Loucy (cell line): ENCODE results near the gene ESR1.

Source experiments
- H2AFZ ChIP-seq: fragments of 200-600 bp; sonication (generic); 2 replicates; pipeline ENCODE4 v1.6.0; 2016; ENCODE audit warnings: antibody characterized with exemption, mild to moderate bottlenecking, low read length, moderate library complexity
- H3F3A ChIP-seq: fragments of 200-600 bp; 2 replicates; pipeline ENCODE4 v1.6.0; 2016; ENCODE audit warnings: antibody characterized with exemption, low read depth, mild to moderate bottlenecking
- H3K27me3 ChIP-seq: fragments of 200-600 bp; sonication (generic); 2 replicates; pipeline ENCODE4 v1.6.1; 2014; ENCODE audit warnings: low read length, mild to moderate bottlenecking; ENCODE audit not compliant: insufficient read depth, poor library complexity, severe bottlenecking
- H3K36me3 ChIP-seq: fragments of 200-600 bp; sonication (generic); 2 replicates; pipeline ENCODE4 v1.6.1; 2016; ENCODE audit warnings: low read length; ENCODE audit not compliant: insufficient read depth
- H3K4me1 ChIP-seq: fragments of 200-600 bp; sonication (generic); 2 replicates; pipeline ENCODE4 v1.5.1; 2014; ENCODE audit warnings: low read length, mild to moderate bottlenecking; ENCODE audit not compliant: insufficient read depth, poor library complexity, severe bottlenecking
- H3K4me2 ChIP-seq: fragments of 200-600 bp; sonication (generic); 2 replicates; pipeline ENCODE4 v1.6.0; 2014; ENCODE audit warnings: antibody characterized with exemption, low read length, low read depth, mild to moderate bottlenecking; ENCODE audit not compliant: poor library complexity, severe bottlenecking
- H3K4me3 ChIP-seq: fragments of 200-600 bp; sonication (generic); 2 replicates; pipeline ENCODE4 v1.5.1; 2014; ENCODE audit warnings: low read length, mild to moderate bottlenecking, mixed read lengths; ENCODE audit not compliant: poor library complexity, severe bottlenecking
- H3K79me2 ChIP-seq: fragments of 200-600 bp; sonication (generic); 2 replicates; pipeline ENCODE4 v1.6.1; 2014; ENCODE audit warnings: low read length; ENCODE audit not compliant: insufficient read depth
- H3K9ac ChIP-seq: fragments of 200-600 bp; sonication (generic); 2 replicates; pipeline ENCODE4 v1.6.0; 2014; ENCODE audit warnings: mild to moderate bottlenecking, low read depth, low read length, moderate library complexity; ENCODE audit not compliant: poor library complexity, severe bottlenecking
- H3K9me2 ChIP-seq: fragments of 200-600 bp; sonication (generic); replicated peaks from 2 replicates; pipeline ENCODE4 v1.6.1; 2016; ENCODE audit warnings: low read depth, low read length, mixed read lengths
- H3K9me3 ChIP-seq: fragments of 200-600 bp; sonication (generic); 2 replicates; pipeline ENCODE4 v1.6.1; 2014; ENCODE audit warnings: mild to moderate bottlenecking, antibody characterized with exemption, low read length, low read depth; ENCODE audit not compliant: insufficient read depth
- H4K20me1 ChIP-seq: fragments of 200-600 bp; sonication (generic); 2 replicates; pipeline ENCODE4 v1.6.0; 2014; ENCODE audit warnings: antibody characterized with exemption, low read length, mild to moderate bottlenecking; ENCODE audit not compliant: insufficient read depth, poor library complexity, severe bottlenecking
- CTCF ChIP-seq: fragments of 200-600 bp; sonication (generic); conservative IDR thresholded peaks from 2 replicates; pipeline ENCODE4 v1.5.1; 2014; ENCODE audit warnings: mild to moderate bottlenecking, antibody characterized with exemption, low read length
- EZH2phosphoT487 ChIP-seq: fragments of 200-600 bp; IDR thresholded peaks from 2 replicates; pipeline ENCODE4 v1.6.1; 2018; ENCODE audit warnings: antibody characterized with exemption, mild to moderate bottlenecking, moderate library complexity, borderline replicate concordance

The ESR1 gene

GRCh38 chr6:151870375-151870774, 62.9 kb downstream of the ESR1 start:
- H3K27me3 ChIP-seq: no peaks in the 10 kb centered on the region
- no peak for TF ChIP-seq EZH2phosphoT487
- TF ChIP-seq CTCF: no peak
- H3K9me2 ChIP-seq: no peaks in the 10 kb centered on the region
- no peak overlapping the region for H3K4me2 ChIP-seq
- H3F3A ChIP-seq: no peaks in the 10 kb centered on the region
- H3K36me3 ChIP-seq: no peaks in the 10 kb centered on the region
- peaks cover 6% of the 10 kb centered on the region for H3K4me1 ChIP-seq
- H3K9ac ChIP-seq: no peak overlapping the region
- no peak overlapping the region for H2AFZ ChIP-seq
- H3K79me2 ChIP-seq: no peaks in the 10 kb centered on the region
- no peaks in the 10 kb centered on the region for H4K20me1 ChIP-seq
- no peaks in the 10 kb centered on the region for H3K9me3 ChIP-seq
- no peak overlapping the region for H3K4me3 ChIP-seq

GRCh38 chr6:151875524-151875923, 68.0 kb downstream of the ESR1 start:
- no peaks in the 10 kb centered on the region for H3K79me2 ChIP-seq
- H3F3A ChIP-seq: no peaks in the 10 kb centered on the region
- TF ChIP-seq CTCF (no peak), EZH2phosphoT487 (no peak)

GRCh38 chr6:151876122-151876521, 68.6 kb downstream of the ESR1 start:
- Histone ChIP-seq H2AFZ (no peak overlapping the region), H3K9me3 (no peaks in the 10 kb centered on the region), H3K4me2 (no peak overlapping the region), H3K4me1 (no peaks in the 10 kb centered on the region), H3K27me3 (no peaks in the 10 kb centered on the region), H3K79me2 (no peaks in the 10 kb centered on the region), H3K36me3 (no peaks in the 10 kb centered on the region), H3F3A (no peaks in the 10 kb centered on the region), H4K20me1 (no peaks in the 10 kb centered on the region), H3K9ac (no peak overlapping the region), H3K9me2 (no peaks in the 10 kb centered on the region), H3K4me3 (no peak overlapping the region)
- TF ChIP-seq CTCF (no peak), EZH2phosphoT487 (no peak)

More at GRCh38 chr6:151875524-151875923, 68.0 kb downstream of the ESR1 start:
- no peaks in the 10 kb centered on the region for H4K20me1 ChIP-seq
- H3K36me3 ChIP-seq: no peaks in the 10 kb centered on the region
- H3K4me2 ChIP-seq: no peak overlapping the region
- no peaks in the 10 kb centered on the region for H3K9me3 ChIP-seq
- no peak overlapping the region for H3K4me3 ChIP-seq
- H3K9ac ChIP-seq: no peak overlapping the region
- H3K4me1 ChIP-seq: no peaks in the 10 kb centered on the region
- no peaks in the 10 kb centered on the region for H3K27me3 ChIP-seq
- H3K9me2 ChIP-seq: no peaks in the 10 kb centered on the region
- no peak overlapping the region for H2AFZ ChIP-seq
